Stimulated activated CD8-positive, alpha-beta memory T cell treated with anti-CD3 and anti-CD28 coated beads, Interleukin-15, amount 100 ng/mL, for 24 hours (primary cell): Measurements from ENCODE around the gene FGF19.

Experiments used
- DNase-seq: peaks from one replicate; pipeline ENCODE4 v3.0.0-alpha.2; 2020; ENCODE audit warnings: low read depth

The FGF19 gene

GRCh38 chr11:69654660-69655478 lies 49.0 kb downstream of the FGF19 start:
- no peak for DNase-seq

DNA sequence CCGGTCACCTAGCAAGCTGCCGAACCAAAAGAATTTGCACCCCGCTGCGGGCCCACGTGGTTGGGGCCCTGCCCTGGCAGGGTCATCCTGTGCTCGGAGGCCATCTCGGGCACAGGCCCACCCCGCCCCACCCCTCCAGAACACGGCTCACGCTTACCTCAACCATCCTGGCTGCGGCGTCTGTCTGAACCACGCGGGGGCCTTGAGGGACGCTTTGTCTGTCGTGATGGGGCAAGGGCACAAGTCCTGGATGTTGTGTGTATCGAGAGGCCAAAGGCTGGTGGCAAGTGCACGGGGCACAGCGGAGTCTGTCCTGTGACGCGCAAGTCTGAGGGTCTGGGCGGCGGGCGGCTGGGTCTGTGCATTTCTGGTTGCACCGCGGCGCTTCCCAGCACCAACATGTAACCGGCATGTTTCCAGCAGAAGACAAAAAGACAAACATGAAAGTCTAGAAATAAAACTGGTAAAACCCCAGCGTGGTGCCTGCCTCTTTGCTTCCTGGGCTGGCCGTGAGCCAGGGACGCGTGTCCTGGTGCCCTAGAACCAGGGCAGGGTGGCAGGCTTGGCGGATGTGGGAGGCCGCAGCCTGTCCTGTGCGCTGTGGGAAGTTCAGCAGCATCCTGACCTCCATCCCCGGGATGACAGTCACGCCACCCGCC lies 49.7 kb downstream of the FGF19 start:
- DNase-seq = no peak

DNA sequence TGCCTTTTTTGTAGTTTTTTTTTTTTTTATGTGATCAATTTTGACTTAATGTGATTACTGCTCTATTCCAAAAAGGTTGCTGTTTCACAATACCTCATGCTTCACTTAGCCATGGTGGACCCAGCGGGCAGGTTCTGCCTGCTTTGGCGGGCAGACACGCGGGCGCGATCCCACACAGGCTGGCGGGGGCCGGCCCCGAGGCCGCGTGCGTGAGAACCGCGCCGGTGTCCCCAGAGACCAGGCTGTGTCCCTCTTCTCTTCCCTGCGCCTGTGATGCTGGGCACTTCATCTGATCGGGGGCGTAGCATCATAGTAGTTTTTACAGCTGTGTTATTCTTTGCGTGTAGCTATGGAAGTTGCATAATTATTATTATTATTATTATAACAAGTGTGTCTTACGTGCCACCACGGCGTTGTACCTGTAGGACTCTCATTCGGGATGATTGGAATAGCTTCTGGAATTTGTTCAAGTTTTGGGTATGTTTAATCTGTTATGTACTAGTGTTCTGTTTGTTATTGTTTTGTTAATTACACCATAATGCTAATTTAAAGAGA lies 50.3 kb downstream of the FGF19 start:
- no peak for DNase-seq

- no peak for DNase-seq
Observed at GRCh38 chr11:69652999-69653398, 50.8 kb downstream of the FGF19 start.

- DNase-seq = no peak
Observed at GRCh38 chr11:69651834-69652620, 51.8 kb downstream of the FGF19 start.

DNA sequence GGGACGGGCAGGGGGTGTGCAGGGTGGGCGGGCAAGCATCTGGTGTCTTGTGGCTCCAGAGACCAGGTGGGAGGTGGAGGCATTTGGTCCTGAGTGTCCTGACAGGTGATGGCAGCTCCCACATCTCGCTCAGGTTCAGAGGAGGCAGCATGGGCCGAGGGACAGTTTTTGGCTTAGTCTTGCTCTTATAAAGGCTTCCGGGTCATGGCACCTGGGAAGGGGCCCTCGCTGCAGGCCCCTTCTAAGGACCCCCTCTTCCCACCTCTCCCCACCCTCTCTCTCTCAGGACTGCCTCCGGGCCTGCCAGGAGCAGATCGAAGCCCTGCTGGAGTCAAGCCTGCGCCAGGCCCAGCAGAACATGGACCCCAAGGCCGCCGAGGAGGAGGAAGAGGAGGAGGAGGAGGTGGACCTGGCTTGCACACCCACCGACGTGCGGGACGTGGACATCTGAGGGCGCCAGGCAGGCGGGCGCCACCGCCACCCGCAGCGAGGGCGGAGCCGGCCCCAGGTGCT lies 52.9 kb downstream of the FGF19 start:
- DNase-seq = no peak

GRCh38 chr11:69650081-69650831 lies 53.6 kb downstream of the FGF19 start:
- DNase-seq = no peak

DNA sequence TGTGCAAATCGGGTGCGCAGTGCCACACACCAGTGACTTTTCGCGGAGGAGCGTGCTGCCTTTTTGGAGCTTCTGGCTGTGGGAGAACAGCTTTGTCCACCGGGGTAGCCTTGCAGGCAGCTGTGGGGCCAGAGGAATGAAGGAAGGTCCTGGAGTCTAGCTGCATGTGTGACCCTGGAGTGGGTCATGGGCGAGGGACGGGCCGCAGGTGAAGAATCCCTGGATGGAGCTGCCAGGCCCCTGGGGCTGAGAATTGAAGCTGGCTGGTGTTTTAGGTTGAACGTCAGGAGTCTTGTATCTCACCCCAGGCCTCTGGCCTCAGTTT lies 54.3 kb downstream of the FGF19 start:
- DNase-seq = no peak

DNA sequence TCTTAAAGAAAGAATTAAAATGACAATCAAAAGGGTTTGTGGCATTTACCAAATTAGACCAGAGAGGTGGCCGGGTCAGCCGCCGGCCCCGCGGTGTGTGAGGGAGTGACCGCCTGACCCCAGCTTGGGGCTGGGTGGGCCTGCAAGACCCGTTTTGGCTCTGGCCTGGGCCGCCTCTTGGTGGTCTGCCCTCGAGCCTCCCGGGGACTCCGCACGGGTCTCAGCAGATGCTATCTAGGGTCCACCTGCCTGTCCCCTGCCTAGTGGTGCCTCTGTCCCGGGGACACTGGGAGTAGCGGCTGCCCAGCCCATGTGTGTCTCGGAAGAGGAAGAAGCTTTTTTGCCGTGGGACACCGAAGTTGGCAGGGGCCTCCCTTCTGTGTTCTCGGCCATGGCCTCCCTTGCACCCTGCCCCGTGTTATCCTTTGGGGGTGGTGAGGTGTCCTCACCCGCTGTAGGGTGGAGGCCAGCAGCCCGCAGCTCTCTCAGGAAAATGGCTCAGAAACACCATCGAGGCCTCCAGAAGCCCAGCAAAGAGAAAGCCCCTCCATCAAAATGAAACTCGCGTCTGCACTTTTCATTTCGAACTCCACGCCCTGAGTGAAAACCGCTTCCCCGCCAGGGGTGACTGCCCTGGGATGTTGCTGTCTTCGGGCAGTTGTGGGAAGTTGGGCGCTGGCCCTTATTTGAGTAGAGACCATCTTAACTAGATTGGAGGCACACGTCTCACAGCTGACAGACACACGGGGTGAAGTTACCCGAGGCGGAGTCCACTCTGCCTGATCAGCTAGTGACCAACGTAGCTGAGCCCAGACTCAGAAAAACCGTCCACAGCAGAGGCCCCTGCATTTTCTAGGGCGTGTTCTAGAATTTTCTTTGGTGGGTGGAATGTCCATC lies 54.9 kb downstream of the FGF19 start:
- DNase-seq = no peak
